Measurements from ENCODE around the gene SYNDIG1. TPM values are rescaled to one million over a fixed set of nuclear protein-coding genes. Genes with fewer than 3 reads are reported as not detected.

The SYNDIG1 gene
- total RNA-seq, 1 donor from 2014 or later, result 5.6 TPM

DNA sequence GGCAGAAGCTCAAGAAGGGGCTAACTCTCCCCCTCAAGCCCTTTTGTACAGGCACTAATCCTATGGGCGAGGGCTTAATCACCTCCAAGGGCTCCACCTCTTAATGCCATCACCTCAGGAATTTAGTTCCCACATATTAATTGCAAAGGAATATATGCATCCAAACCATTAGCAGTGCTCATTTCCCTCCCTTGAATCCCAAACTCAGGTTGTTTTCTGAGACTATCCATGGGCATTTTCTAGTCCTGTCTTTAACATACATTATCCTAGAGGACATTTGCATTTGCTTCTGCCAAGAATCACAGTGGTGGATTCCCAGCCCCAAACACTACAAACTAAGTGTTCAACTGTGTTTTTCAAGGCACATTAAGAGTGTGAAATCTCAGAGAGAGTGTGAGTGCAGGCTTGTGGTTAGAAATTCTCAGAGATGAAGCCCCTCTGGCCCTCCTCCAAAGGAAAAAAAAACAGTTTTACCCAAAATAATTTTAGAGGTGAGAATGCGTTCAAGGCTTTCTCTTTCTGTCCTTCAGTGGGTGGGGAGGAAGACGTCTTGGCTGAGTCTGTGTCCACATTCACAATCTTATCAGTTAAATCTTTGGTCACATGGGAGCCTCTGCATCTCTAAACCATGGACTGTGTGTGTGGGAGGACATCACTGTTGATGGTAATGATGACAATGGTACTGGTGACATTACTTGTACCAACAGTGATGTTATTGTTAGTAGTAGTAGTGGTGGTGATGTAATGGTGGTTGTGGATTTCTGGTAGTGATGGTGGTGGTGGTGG, 59.3 kb downstream of the SYNDIG1 start:
- H3K9me3 Mint-ChIP-seq (ENCODE audit: low read depth), result peaks cover 4% of the 10 kb centered on the region
- no peak for DNase-seq (ENCODE audit: low spot score)
- peaks cover 7% of the 10 kb centered on the region for H3K4me1 Mint-ChIP-seq (ENCODE audit: low read depth)
- H3K36me3 Mint-ChIP-seq (ENCODE audit: low read depth), result no peaks in the 10 kb centered on the region
- H3K27me3 Mint-ChIP-seq (ENCODE audit: low read depth), result peaks cover 3% of the 10 kb centered on the region
- TF ChIP-seq, protein P1, sequence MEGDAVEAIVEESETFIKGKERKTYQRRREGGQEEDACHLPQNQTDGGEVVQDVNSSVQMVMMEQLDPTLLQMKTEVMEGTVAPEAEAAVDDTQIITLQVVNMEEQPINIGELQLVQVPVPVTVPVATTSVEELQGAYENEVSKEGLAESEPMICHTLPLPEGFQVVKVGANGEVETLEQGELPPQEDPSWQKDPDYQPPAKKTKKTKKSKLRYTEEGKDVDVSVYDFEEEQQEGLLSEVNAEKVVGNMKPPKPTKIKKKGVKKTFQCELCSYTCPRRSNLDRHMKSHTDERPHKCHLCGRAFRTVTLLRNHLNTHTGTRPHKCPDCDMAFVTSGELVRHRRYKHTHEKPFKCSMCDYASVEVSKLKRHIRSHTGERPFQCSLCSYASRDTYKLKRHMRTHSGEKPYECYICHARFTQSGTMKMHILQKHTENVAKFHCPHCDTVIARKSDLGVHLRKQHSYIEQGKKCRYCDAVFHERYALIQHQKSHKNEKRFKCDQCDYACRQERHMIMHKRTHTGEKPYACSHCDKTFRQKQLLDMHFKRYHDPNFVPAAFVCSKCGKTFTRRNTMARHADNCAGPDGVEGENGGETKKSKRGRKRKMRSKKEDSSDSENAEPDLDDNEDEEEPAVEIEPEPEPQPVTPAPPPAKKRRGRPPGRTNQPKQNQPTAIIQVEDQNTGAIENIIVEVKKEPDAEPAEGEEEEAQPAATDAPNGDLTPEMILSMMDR (IDR thresholded peaks at IDR 0.05), result no peak
- H3K4me3 Mint-ChIP-seq (ENCODE audit: unreplicated experiment), result no peak overlapping the region
- no peak overlapping the region for H3K27ac Mint-ChIP-seq (ENCODE audit: unreplicated experiment)

DNA sequence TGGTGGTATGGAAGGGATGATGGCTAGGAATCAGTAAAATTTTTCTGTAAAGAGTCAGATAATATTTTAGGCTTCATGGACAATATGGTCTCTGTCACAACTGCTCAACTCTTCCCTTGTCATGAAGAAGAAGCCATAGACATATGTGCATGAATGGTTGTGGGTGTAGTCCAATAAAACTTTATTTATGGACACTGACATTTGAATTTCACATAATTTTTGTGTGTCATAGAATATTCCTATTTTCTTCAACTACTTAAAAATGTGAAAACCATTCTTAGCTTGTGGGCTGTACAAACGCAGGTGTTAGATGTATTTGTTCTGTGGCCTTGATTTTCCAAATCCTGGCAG, 59.9 kb downstream of the SYNDIG1 start:
- Mint-ChIP-seq H3K36me3 (ENCODE audit: low read depth) (no peaks in the 10 kb centered on the region), H3K27ac (ENCODE audit: unreplicated experiment) (no peak overlapping the region), H3K4me3 (ENCODE audit: unreplicated experiment) (no peak overlapping the region), H3K9me3 (ENCODE audit: low read depth) (peaks cover 4% of the 10 kb centered on the region), H3K4me1 (ENCODE audit: low read depth) (peaks cover 7% of the 10 kb centered on the region), H3K27me3 (ENCODE audit: low read depth) (peaks cover 3% of the 10 kb centered on the region)
- no peak for DNase-seq (ENCODE audit: low spot score)
- TF ChIP-seq, protein P1 (IDR thresholded peaks at IDR 0.05), result no peak

DNA sequence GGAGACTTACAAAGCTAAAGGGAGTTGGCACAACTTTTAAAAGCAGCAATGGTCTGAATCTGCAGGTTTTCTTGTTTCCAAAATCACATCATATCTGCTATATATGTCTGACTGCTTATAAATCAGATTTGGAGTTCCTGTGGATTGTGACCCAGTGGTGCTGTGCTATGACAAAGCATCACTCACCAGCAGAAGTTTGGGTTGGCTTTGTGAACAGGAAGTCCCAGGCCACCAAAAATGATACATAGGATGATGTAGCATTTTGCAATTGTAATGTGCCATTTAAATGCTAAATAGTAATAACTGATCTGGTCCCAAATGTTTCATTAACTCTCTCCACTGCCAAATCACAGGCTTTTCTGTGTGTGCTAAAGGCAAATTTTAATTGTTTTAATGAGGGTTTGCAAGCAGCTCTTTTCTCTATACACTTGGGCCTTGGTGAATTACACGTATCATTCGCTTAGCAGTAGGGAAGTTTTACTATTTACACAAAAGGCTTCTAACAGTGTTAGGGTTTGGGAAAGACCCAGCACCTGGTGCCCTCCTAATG, 60.8 kb downstream of the SYNDIG1 start:
- no peak for DNase-seq (ENCODE audit: low spot score)
- TF ChIP-seq, protein P1 (IDR thresholded peaks at IDR 0.05), result no peak
- H3K9me3 Mint-ChIP-seq (ENCODE audit: low read depth), result peaks cover 4% of the 10 kb centered on the region
- no peak overlapping the region for H3K27ac Mint-ChIP-seq (ENCODE audit: unreplicated experiment)
- H3K4me1 Mint-ChIP-seq (ENCODE audit: low read depth), result peaks cover 7% of the 10 kb centered on the region
- H3K27me3 Mint-ChIP-seq (ENCODE audit: low read depth), result peaks cover 3% of the 10 kb centered on the region
- H3K36me3 Mint-ChIP-seq (ENCODE audit: low read depth), result no peaks in the 10 kb centered on the region
- no peak overlapping the region for H3K4me3 Mint-ChIP-seq (ENCODE audit: unreplicated experiment)

DNA sequence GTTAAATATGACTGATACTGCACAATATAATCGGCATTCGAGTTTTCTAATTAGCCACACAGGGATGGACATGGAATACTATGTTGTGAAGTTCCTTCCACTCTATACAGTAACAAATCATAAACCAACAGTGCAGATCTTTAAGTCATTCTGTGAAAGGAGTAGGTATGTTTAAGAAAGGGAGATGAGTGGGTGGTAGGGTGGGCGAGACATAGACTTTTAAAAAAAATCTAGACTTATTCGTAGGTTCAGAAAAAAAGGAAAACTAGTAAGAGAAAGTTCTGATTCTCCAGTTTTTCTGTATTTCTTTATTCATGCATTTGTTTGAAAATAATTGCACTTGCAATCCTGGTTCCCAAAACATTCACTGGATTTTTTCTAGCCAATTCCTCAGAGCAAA, 61.8 kb downstream of the SYNDIG1 start:
- Mint-ChIP-seq H3K4me1 (ENCODE audit: low read depth) (peaks cover 7% of the 10 kb centered on the region), H3K9me3 (ENCODE audit: low read depth) (peaks cover 4% of the 10 kb centered on the region), H3K4me3 (ENCODE audit: unreplicated experiment) (no peak overlapping the region), H3K36me3 (ENCODE audit: low read depth) (no peaks in the 10 kb centered on the region), H3K27me3 (ENCODE audit: low read depth) (peaks cover 3% of the 10 kb centered on the region), H3K27ac (ENCODE audit: unreplicated experiment) (no peak overlapping the region)
- TF ChIP-seq, protein P1 (IDR thresholded peaks at IDR 0.05), result no peak
- no peak for DNase-seq (ENCODE audit: low spot score)

DNA sequence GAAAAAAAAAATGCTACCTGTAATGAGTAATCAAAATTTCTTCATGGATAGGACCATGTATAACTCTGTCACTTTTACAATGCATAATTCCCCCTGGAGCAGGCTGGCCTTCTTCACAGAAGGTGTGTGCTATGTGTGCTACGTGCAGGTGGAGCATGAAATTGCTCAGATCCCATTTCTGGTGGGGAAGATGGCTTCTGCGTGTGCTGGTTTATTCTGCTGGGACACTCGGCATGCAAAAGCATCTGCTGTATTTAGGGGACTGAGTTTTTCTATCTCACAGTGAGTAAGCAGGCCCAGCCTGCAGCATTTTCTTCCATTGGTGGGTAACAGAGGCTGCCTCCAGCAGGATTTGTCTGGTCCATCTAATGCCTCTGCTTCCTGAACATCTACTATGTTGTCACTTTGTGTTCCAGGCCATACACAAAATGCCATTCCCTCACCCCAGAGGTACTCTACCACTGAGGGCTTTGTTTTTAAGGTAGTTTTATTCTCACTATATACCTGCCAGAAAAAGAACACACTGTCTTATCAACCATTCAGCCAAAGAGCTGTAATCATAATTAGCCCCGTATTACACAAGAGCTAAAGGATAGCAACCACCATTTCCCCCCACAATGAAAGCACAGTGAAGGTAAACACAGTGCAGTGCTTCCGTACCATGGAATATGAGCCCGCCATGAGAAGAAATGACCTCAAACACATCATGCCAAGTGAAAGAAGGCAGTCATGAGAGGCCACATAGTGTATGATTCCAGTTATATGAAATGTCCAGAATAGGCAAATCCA, 62.4 kb downstream of the SYNDIG1 start:
- Mint-ChIP-seq H3K4me3 (ENCODE audit: unreplicated experiment) (no peak overlapping the region), H3K4me1 (ENCODE audit: low read depth) (peaks cover 7% of the 10 kb centered on the region), H3K27me3 (ENCODE audit: low read depth) (peaks cover 3% of the 10 kb centered on the region), H3K27ac (ENCODE audit: unreplicated experiment) (no peak overlapping the region), H3K9me3 (ENCODE audit: low read depth) (peaks cover 4% of the 10 kb centered on the region), H3K36me3 (ENCODE audit: low read depth) (no peaks in the 10 kb centered on the region)
- TF ChIP-seq, protein P1 (IDR thresholded peaks at IDR 0.05), result no peak
- DNase-seq (ENCODE audit: low spot score), result no peak
